GM21526 (cell line): ENCODE measurements around the gene CPED1.
"Not testable (repeated sequence)": the region's sequence is repeated elsewhere in the genome, so short reads cannot be mapped to it uniquely, and the experiment has no call there.

Source experiments
- ATAC-seq: cut with Tn5 transposase; IDR thresholded peaks from one replicate; pipeline ENCODE4 v1.9.1; 2021; ENCODE audit warnings: moderate library complexity; ENCODE audit not compliant: unreplicated experiment, low FRiP score

The CPED1 gene

GRCh38 chr7:121036776-121037175, 48.3 kb downstream of the CPED1 start:
- not testable (repeated sequence) for ATAC-seq

- not testable (repeated sequence) for ATAC-seq
Observed at GRCh38 chr7:121037329-121037728, 48.8 kb downstream of the CPED1 start.

DNA sequence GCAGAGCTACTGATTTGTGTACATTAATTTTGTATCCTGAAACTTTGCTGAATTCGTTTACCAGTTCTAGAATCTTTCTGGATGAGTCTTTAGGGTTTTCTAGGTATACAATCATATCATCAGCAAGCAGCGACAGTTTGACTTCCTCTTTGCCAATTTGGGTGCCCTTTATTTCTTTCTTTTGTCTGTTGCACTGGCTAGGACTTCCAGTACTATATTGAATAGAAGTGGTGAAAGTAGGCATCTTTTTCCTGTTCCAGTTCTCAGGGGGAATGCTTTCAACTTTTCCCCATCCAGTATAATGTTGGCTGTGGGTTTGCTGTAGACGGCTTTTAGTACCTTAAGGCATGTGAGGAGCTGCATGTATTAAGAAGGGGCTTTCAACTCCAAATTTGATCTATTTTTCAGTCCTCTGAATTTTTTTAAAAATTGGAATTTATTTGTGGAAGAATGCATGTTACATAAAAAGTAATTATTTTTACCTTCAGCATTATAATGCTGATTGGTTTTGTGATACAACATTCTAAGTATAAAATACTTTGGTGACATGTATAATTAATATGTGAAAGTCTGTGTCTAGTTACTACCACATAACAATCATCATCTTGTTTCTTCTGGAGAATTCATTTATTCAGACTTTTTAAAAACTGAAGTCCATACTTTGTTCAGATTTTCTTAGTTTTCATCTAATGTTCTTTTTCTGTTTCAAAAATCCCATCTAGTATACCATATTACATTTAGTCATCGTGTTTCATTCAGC, 49.6 kb downstream of the CPED1 start:
- no peak for ATAC-seq

GRCh38 chr7:121038717-121039509, 50.4 kb downstream of the CPED1 start:
- no peak for ATAC-seq

DNA sequence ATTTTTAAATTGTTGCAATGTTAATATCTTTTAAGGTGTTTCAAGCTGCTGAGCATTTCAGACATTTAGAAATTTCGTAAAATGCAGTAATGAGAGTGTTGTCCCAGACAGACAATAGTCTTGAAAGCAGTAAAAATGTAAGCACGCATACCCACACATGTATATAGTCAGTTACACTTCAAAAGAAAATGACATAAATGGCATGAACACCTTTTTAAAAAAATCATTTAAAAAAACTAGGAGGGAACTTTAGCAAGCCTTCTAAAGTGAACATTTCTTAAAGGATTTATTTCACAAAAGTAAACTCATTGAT, 51.0 kb downstream of the CPED1 start:
- ATAC-seq, result no peak

- no peak for ATAC-seq
Observed at GRCh38 chr7:121039994-121040393, 51.5 kb downstream of the CPED1 start.

- ATAC-seq, result no peak
Observed at GRCh38 chr7:121041516-121042148, 53.1 kb downstream of the CPED1 start.

GRCh38 chr7:121042195-121042594, 53.7 kb downstream of the CPED1 start:
- no peak for ATAC-seq

- no peak for ATAC-seq
Observed at GRCh38 chr7:121042899-121043298, 54.4 kb downstream of the CPED1 start.

DNA sequence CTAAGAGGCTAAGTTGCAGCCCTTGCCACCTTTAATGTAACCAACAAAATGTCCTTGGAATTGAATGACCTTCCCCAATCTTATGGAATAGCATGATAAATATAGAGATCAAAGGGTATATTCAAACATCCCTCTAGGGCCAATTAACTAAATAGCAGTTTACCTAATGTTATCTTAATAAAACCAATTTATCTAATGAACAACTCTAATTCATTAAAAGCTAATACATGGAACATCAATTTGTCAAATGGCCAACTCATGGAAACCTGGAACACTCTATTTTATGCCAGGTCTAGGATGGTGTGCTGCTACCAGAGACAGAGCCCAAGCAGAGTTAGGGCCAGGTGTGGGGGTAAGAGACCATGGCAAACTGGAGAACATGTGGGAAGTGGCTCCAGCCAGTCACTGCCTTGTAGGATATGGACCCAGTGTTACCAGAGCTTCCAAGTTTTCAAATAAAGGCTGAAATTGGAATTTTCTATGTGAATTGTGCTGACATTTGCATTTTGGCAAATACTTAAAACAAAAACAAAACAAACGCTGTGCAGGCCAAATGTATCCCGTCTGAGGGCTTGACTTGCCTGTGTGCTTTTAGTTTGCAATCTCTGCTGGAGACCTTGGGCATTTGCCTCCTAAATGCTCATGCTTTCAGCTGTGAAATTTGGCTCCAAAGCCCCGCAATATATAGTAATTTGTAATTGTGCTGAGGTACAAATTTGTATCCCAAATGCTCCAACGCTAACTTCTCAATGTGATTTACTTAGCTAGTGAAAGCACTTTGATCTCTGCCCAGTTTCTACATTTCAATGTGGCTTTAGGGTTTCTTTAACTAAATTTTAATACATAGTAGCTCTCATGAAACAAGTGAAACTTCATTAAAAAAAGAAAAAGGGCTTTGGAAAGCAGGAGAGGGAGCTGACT, 55.1 kb downstream of the CPED1 start:
- ATAC-seq, result no peak

DNA sequence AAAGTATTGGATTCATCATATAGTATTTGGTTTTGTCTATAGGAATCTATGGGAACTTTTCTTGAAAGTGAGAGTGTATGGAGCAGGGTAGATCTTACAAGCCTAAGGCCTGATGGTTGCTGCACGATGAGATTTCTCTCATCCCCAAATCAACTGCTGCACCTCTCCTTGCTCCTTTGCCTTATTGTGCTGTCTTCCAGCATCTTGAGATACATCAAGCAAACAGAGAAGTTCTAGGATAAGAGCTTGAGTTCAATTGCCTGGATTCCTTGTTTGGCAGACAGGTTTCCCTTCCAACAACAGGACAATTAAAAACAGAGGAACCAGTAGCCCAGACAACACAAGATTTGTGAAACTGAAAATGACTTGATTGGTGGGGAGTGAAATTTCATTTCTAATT, 56.6 kb downstream of the CPED1 start:
- ATAC-seq, result no peak

GRCh38 chr7:121046009-121046408, 57.5 kb downstream of the CPED1 start:
- ATAC-seq, result no peak

DNA sequence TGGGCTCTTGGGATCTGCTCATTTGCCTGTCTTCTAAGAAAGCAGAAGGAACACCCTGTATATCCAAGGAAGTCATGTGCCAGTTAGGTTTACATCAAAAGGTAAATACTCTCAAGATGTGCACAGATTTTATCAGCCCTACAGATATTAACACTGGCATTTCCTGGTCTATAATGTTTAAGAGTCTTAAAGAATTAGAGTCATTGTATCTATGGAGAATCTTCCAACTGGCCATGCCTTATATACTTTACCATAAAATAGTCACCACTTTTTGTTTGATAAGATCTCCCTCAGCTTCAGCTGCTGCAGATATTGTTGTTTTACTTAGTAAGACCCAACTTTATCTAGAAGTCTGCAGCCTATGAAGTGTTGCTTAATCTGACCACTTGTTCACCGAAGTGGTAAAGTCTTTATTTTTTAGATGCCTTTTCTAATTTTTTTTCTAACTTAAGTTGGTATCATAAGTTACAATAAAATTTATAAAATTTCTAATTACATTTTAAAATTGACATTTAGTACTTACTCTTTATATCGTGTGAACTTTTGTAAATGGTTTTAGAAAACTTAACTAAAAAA, 58.5 kb downstream of the CPED1 start:
- no peak for ATAC-seq

DNA sequence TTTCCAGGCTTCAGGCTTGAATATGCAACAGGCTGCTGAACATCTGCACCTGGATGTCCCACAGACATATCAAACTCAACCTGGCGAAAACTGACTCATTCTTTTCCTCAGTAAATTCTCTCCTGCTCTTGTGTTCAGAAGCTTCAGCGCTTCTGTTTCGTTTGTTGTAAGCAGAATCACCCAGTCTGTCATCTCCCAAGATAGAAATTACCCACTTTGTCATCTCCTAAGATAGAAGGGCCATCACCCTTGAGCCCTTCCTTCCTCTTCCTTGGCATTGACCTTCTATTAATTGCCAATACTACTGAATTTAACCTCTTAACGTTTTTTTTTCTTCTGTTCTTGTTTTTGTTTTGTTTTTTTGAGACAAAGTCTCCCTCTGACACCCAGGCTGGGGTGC, 59.7 kb downstream of the CPED1 start:
- no peak for ATAC-seq

- no peak for ATAC-seq
Observed at GRCh38 chr7:121049028-121049791, 60.7 kb downstream of the CPED1 start.

- no peak for ATAC-seq
Observed at GRCh38 chr7:121049897-121050296, 61.4 kb downstream of the CPED1 start.

DNA sequence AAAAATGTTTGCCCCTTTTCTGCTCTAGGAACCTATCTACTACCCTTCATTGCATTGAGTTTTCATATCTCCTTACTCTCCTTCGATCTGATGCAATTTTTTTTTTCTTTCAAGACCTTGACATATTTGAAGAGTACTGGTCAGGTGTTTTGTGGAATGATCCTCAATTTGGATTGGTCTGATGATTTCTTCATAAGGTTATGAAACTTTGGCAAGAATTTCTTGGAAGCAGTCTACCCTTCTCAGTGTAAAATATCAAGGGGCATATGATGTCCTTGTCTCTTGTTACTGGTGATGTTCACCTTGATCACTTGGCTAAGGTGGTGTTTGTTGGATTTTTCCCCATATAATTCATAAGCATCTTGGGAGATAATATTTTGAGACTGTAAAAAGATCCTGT, 64.7 kb downstream of the CPED1 start:
- no peak for ATAC-seq

DNA sequence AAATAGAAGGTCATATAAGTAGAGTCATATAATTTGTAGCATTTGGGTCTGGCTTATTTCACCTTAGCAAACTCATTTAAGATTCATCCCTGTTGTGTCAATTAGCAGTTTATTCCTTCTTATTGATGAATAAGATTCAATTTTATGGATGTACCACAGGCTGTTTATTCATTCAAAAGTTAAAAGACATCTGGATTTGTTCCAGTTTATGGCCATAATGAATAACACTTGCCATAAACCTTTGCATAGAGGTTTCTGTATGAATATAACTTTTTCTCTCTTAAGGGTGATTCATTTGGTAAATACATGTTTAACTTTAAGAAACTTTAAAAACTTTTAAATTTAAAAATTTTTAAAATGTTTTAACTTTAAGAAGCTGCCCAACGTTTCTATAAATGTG, 66.4 kb downstream of the CPED1 start:
- no peak for ATAC-seq

DNA sequence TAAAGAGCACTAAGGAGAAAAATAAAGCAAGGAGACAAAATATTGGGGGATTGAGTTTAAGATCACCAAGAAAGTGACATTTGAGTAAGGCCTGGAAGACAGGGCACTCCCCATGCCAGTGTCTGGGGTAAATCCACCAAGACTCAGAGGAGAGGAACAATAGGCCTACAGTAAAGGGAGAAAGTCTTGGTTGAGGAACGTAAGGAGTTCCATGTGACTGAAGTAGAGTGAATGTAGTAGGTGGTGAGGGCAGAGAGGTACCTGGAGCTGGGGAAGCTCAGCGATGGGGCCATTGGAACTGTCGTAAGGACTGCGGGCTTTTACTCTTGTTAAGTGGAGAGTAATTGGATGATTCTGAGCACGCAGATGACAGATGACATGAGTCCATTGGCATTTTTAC, 69.4 kb downstream of the CPED1 start:
- ATAC-seq, result no peak

- no peak for ATAC-seq
Observed at GRCh38 chr7:121058975-121059374, 70.5 kb downstream of the CPED1 start.
